CD4-positive, alpha-beta T cell (primary cell): ENCODE data around the gene CMIP. TPM values are rescaled to one million over a fixed set of nuclear protein-coding genes. Genes with fewer than 3 reads are reported as not detected.

ENCODE experiments used
- ATAC-seq: fragments of 200-7000 bp; cut with Tn5 transposase; one replicate; pipeline ENCODE4 v1.10.0; 2022; ENCODE audit warnings: mild to moderate bottlenecking; ENCODE audit not compliant: poor library complexity
- CTCF ChIA-PET: fragments of 350-600 bp; sonication (Branson Sonifier 250); formaldehyde crosslinking; loops from one replicate; lab custom pipeline; 2021; ENCODE audit warnings: antibody characterized with exemption, inconsistent platforms; lab: Charles Lee
- POLR2A ChIA-PET: fragments of 350-600 bp; sonication (Branson Sonifier 250); formaldehyde crosslinking; loops from one replicate; lab custom pipeline; 2021; ENCODE audit warnings: antibody characterized with exemption, inconsistent platforms; lab: Charles Lee
- DNase-seq, 14 experiments: peaks; one replicate each; pipeline ENCODE4 v3.0.0-alpha.2; 2013 to 2020; ENCODE audit warnings: mixed read lengths in 2 of 14
- H3K27ac ChIP-seq, 2 donors: one replicate each; pipeline versions ENCODE4 v1.5.1 to v1.7.0; 2013; ENCODE audit warnings: low read length in 2 of 2, low read depth in 1 of 2, mild to moderate bottlenecking in 1 of 2
- H3K27me3 ChIP-seq, 2 experiments: 1 replicate in 1 of 2; 2 replicates in 1 of 2; pipeline versions ENCODE4 v1.6.1 to v1.7.0; 2013; ENCODE audit warnings: low read length in 2 of 2, control low read depth in 1 of 2, mild to moderate bottlenecking in 1 of 2, moderate library complexity in 1 of 2; ENCODE audit not compliant: insufficient read depth in 2 of 2, control insufficient read depth in 1 of 2
- H3K36me3 ChIP-seq: one replicate; pipeline ENCODE4 v1.6.1; 2013; ENCODE audit warnings: low read length, control low read depth; ENCODE audit not compliant: insufficient read depth
- H3K4me1 ChIP-seq: one replicate; pipeline ENCODE4 v1.6.1; 2013; ENCODE audit warnings: low read length, control low read depth; ENCODE audit not compliant: insufficient read depth
- H3K4me3 ChIP-seq: one replicate; pipeline ENCODE4 v1.5.1; 2013; ENCODE audit warnings: mild to moderate bottlenecking, low read length, moderate library complexity
- H3K9me3 ChIP-seq, 2 experiments: 1 replicate in 1 of 2; 2 replicates in 1 of 2; pipeline versions ENCODE4 v1.6.1 to v1.7.0; 2013; ENCODE audit warnings: low read length in 2 of 2, mild to moderate bottlenecking in 2 of 2, control low read depth in 1 of 2, moderate library complexity in 1 of 2; ENCODE audit not compliant: control insufficient read depth in 1 of 2, insufficient read depth in 1 of 2
- H3K27ac Mint-ChIP-seq: one replicate; pipeline ENCODE4 v1.8.0; 2020; ENCODE audit warnings: mixed read lengths
- H3K27me3 Mint-ChIP-seq: one replicate; pipeline ENCODE4 v1.8.0; 2021; ENCODE audit warnings: mixed read lengths
- H3K36me3 Mint-ChIP-seq: one replicate; pipeline ENCODE4 v1.8.0; 2021; ENCODE audit warnings: low read depth, mixed read lengths
- H3K4me1 Mint-ChIP-seq: one replicate; pipeline ENCODE4 v1.8.0; 2021; ENCODE audit warnings: low read depth, mixed read lengths
- H3K4me3 Mint-ChIP-seq: one replicate; pipeline ENCODE4 v1.8.0; 2020; ENCODE audit warnings: mild to moderate bottlenecking, mixed read lengths
- H3K9me3 Mint-ChIP-seq: one replicate; pipeline ENCODE4 v1.8.0; 2020; ENCODE audit warnings: mixed read lengths
- intact Hi-C, 2 experiments: fragments of 100-400 bp; cut with DNase I in 1 of 2; cut with micrococcal nuclease in 1 of 2; formaldehyde crosslinking; loops; one replicate each; pipeline versions ENCODE4 v1.15.1 to v1.9.0; 2023 to 2025; cut with DNase I, micrococcal nuclease
- total RNA-seq, 174 experiments: library from RNA in 2 of 174; stranded (reverse) in 2 of 174; gene quantifications; one replicate each; pipeline ENCODE4 v1.2.3 and lab custom pipeline; 2021 to 2026
- TF ChIP-seq, protein P1 (sequence below): fragments of 200-600 bp; IDR thresholded peaks from one replicate; pipeline ENCODE4 v1.8.0; 2022; ENCODE audit warnings: antibody characterized with exemption, mild to moderate bottlenecking

CMIP gene
- total RNA-seq, 2 experiments from 2014 or later: 33.5 to 35.3 TPM

DNA sequence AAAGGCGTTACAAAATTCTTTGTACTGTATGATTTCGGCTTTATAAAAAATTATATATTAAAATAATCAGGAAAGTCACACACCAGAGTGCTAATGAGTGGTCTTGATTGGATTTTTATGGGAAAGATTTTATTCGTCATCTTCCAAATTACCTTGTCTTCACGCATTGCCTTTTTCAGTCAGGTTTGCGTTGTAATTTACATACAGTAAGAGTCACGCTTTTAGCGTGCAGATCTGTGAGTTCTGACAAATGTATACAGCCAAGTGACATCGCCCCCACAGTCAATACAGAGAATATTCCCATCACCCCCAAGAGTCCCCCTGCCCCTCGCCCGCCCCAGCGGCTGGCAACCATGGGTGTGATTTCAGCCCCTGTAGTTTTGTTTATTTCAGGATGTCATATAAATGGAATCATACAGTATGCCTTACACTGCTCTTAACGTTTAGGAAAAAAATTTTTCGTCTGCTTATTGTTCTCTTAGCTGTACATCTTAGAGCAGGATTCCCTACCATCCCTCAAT lies 157.7 kb downstream of the CMIP start:
- H3K27me3 Mint-ChIP-seq: no peaks in the 10 kb centered on the region
- Histone ChIP-seq H3K4me3 (no peak overlapping the region), H3K27ac (no peak overlapping the region), H3K4me1 (no peaks in the 10 kb centered on the region), H3K27me3 (no peaks in the 10 kb centered on the region), H3K36me3 (peaks cover 2% of the 10 kb centered on the region), H3K9me3 (no peaks in the 10 kb centered on the region)
- CTCF ChIA-PET: no interaction called here
- H3K4me1 Mint-ChIP-seq: peaks cover 16% of the 10 kb centered on the region
- TF ChIP-seq, protein P1, sequence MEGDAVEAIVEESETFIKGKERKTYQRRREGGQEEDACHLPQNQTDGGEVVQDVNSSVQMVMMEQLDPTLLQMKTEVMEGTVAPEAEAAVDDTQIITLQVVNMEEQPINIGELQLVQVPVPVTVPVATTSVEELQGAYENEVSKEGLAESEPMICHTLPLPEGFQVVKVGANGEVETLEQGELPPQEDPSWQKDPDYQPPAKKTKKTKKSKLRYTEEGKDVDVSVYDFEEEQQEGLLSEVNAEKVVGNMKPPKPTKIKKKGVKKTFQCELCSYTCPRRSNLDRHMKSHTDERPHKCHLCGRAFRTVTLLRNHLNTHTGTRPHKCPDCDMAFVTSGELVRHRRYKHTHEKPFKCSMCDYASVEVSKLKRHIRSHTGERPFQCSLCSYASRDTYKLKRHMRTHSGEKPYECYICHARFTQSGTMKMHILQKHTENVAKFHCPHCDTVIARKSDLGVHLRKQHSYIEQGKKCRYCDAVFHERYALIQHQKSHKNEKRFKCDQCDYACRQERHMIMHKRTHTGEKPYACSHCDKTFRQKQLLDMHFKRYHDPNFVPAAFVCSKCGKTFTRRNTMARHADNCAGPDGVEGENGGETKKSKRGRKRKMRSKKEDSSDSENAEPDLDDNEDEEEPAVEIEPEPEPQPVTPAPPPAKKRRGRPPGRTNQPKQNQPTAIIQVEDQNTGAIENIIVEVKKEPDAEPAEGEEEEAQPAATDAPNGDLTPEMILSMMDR: no peak
- no peaks in the 10 kb centered on the region for H3K9me3 Mint-ChIP-seq
- ATAC-seq (no peak), DNase-seq (no peak)
- no peak overlapping the region for H3K4me3 Mint-ChIP-seq
- no peak overlapping the region for H3K27ac Mint-ChIP-seq
- POLR2A ChIA-PET: no interaction called here
- intact Hi-C loops: no loop called here
- H3K36me3 Mint-ChIP-seq: peaks cover 10% of the 10 kb centered on the region

DNA sequence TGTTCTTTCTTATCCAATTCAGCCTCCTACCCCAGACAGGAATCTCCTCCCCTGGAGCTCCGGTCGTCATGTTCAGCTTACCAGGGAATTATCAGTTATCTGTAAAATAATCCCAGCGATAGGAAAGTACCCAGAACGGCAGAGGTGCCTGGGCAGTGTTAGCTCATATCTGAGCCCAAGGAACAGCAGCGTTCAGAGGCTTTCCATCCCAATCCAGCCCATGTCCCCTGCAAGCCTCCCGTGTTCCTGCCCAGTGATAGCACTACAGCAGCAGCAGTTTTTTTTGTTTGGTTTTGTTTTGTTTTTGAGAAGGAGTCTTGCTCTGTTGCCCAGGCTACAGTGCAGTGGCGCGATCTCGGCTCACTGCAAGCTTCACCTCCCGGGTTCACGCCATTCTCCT lies 158.2 kb downstream of the CMIP start:
- no peaks in the 10 kb centered on the region for H3K4me1 ChIP-seq
- ATAC-seq: no peak
- Mint-ChIP-seq H3K4me3 (no peak overlapping the region), H3K9me3 (no peaks in the 10 kb centered on the region), H3K36me3 (peaks cover 15% of the 10 kb centered on the region), H3K27me3 (no peaks in the 10 kb centered on the region), H3K4me1 (peaks cover 15% of the 10 kb centered on the region), H3K27ac (no peak overlapping the region)
- TF ChIP-seq, protein P1: no peak
- peaks cover 6% of the 10 kb centered on the region for H3K36me3 ChIP-seq
- no peaks in the 10 kb centered on the region for H3K27me3 ChIP-seq
- H3K27ac ChIP-seq: no peak overlapping the region
- ChIA-PET POLR2A (no interaction called here), CTCF (no interaction called here)
- DNase-seq: no peak
- intact Hi-C loops: no loop called here
- no peaks in the 10 kb centered on the region for H3K9me3 ChIP-seq
- H3K4me3 ChIP-seq: no peak overlapping the region

DNA sequence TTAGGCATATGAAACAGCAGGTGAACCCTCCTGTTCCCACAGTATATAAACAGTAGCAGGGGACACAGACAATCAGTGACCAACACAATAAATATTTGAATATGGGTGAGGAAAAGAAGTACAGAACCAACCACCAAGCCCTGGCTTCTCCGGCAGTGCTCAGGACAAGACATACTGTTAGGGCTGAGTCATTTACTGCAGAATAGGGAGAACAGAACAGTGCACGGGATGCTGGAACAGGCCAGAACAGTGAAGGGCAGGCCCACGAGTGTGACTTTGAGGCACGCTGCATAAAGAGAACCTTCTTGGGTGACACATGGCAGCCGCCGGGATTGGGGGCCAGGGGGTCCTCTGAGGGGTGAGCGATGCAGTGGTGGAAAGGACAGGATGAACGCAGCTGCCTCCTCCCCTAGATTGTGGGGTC lies 160.4 kb downstream of the CMIP start:
- intact Hi-C loops: no loop called here
- POLR2A ChIA-PET: no interaction called here
- Mint-ChIP-seq H3K9me3 (no peaks in the 10 kb centered on the region), H3K27ac (no peak overlapping the region), H3K4me3 (no peak overlapping the region), H3K4me1 (no peaks in the 10 kb centered on the region), H3K27me3 (no peaks in the 10 kb centered on the region), H3K36me3 (peaks cover 36% of the 10 kb centered on the region)
- Histone ChIP-seq H3K27me3 (no peaks in the 10 kb centered on the region), H3K36me3 (peaks cover 22% of the 10 kb centered on the region), H3K4me3 (no peak overlapping the region), H3K27ac (no peak overlapping the region), H3K4me1 (no peaks in the 10 kb centered on the region), H3K9me3 (no peaks in the 10 kb centered on the region)
- ATAC-seq: no peak
- CTCF ChIA-PET: no interaction called here
- TF ChIP-seq, protein P1: no peak
- DNase-seq: no peak
